ENCODE results near the gene SLC35F5.
"Not testable (repeated sequence)": the region's sequence is repeated elsewhere in the genome, so short reads cannot be mapped to it uniquely, and the experiment has no call there.

Gene SLC35F5

GRCh38 chr2:113756355-113757137, at the start of gene SLC35F5:
TSS of gene SLC35F5 (minus strand) at chr2:113756642. CDS start at chr2:113756409, 233 bp downstream.
- DNase-seq (ENCODE audit: low spot score): peak; percentile 96
- FAIRE-seq: peak; percentile 96

GRCh38 chr2:113799375-113799774, 42.9 kb upstream of the SLC35F5 start:
- no peak for DNase-seq (ENCODE audit: low spot score)
- FAIRE-seq: no peak

GRCh38 chr2:113797237-113797636, 40.8 kb upstream of the SLC35F5 start:
- DNase-seq (ENCODE audit: low spot score) (no peak), FAIRE-seq (no peak)

- no peak for DNase-seq (ENCODE audit: low spot score)
- FAIRE-seq: no peak
These were observed 40.2 kb upstream of the SLC35F5 start for GRCh38 chr2:113796592-113797175.

- DNase-seq (ENCODE audit: low spot score): no peak
- peak; percentile 69 for FAIRE-seq
These were observed 39.0 kb upstream of the SLC35F5 start for GRCh38 chr2:113795405-113795920.

- FAIRE-seq: no peak
- DNase-seq (ENCODE audit: low spot score): no peak
These were observed 35.5 kb upstream of the SLC35F5 start for GRCh38 chr2:113791697-113792590.

GRCh38 chr2:113784823-113785744, 28.6 kb upstream of the SLC35F5 start:
- no peak for DNase-seq (ENCODE audit: low spot score)
- no peak for FAIRE-seq

- FAIRE-seq (no peak), DNase-seq (ENCODE audit: low spot score) (no peak)
These were observed 24.0 kb upstream of the SLC35F5 start for GRCh38 chr2:113780472-113780871.

- no peak for FAIRE-seq
- DNase-seq (ENCODE audit: low spot score): no peak
These were observed 20.9 kb upstream of the SLC35F5 start for GRCh38 chr2:113777371-113777770.

GRCh38 chr2:113776949-113777348, 20.5 kb upstream of the SLC35F5 start:
- DNase-seq (ENCODE audit: low spot score): no peak
- no peak for FAIRE-seq

- not testable (repeated sequence) for DNase-seq (ENCODE audit: low spot score); FAIRE-seq
These were observed 18.2 kb upstream of the SLC35F5 start for GRCh38 chr2:113774616-113775015.

- FAIRE-seq (no peak), DNase-seq (ENCODE audit: low spot score) (no peak)
These were observed 14.5 kb upstream of the SLC35F5 start for GRCh38 chr2:113770929-113771328.

GRCh38 chr2:113769555-113769954, 13.1 kb upstream of the SLC35F5 start:
- FAIRE-seq (no peak), DNase-seq (ENCODE audit: low spot score) (no peak)

- DNase-seq (ENCODE audit: low spot score) (no peak), FAIRE-seq (no peak)
These were observed 12.3 kb upstream of the SLC35F5 start for GRCh38 chr2:113768770-113769169.

- no peak for FAIRE-seq
- DNase-seq (ENCODE audit: low spot score): no peak
These were observed 11.5 kb upstream of the SLC35F5 start for GRCh38 chr2:113767811-113768460.

- DNase-seq (ENCODE audit: low spot score): no peak
- FAIRE-seq: no peak
These were observed 8.8 kb upstream of the SLC35F5 start for GRCh38 chr2:113765276-113765675.

GRCh38 chr2:113762377-113763118, 6.1 kb upstream of the SLC35F5 start:
- DNase-seq (ENCODE audit: low spot score): peak; percentile 30
- no peak for FAIRE-seq

- no peak for FAIRE-seq
- DNase-seq (ENCODE audit: low spot score): no peak
These were observed 4.0 kb upstream of the SLC35F5 start for GRCh38 chr2:113760400-113760799.

GRCh38 chr2:113757138-113757657, 756 bp upstream of the SLC35F5 start:
- DNase-seq (ENCODE audit: low spot score) (no peak), FAIRE-seq (no peak)
